Panc1 (cell line): ENCODE measurements around the gene TAF5L.

ENCODE experiments used
- CTCF ChIP-seq: fragments of 450-650 bp; IDR thresholded peaks from 2 replicates; pipeline ENCODE4 v1.5.1; 2017; ENCODE audit warnings: mild to moderate bottlenecking
- POLR2AphosphoS5 ChIP-seq: IDR thresholded peaks from 2 replicates; pipeline ENCODE4 v1.6.1; 2012; ENCODE audit warnings: mild to moderate bottlenecking, low read depth, low read length, moderate library complexity
- REST ChIP-seq, 2 experiments: IDR thresholded peaks; 2 replicates each; pipeline ENCODE4 v1.6.1; 2011 to 2012; ENCODE audit warnings: low read depth in 2 of 2, control low read depth in 1 of 2, low read length in 1 of 2, mild to moderate bottlenecking in 1 of 2, moderate library complexity in 1 of 2; ENCODE audit not compliant: insufficient read depth in 1 of 2

GRCh38 chr1:229631966-229632365, 6.0 kb upstream of the TAF5L start:
- TF ChIP-seq CTCF (no peak), POLR2AphosphoS5 (no peak), REST (IDR thresholded peaks at IDR 0.05; ENCODE audit: insufficient read depth in 1 of 2, low read depth in 2 of 2, low read length in 1 of 2) (no peak)
